A673 (cell line): Measurements from ENCODE around the gene GLRX3. TPM values are rescaled to one million over a fixed set of nuclear protein-coding genes. Genes with fewer than 3 reads are reported as not detected.

Experiments used
- BruUV-seq: library from RNA; stranded (reverse); fragments of 400-500 nt; replicated peaks from 2 replicates; lab custom pipeline; 2021; lab: Mats Ljungman, UMichigan
- CTCF ChIA-PET: fragments of 300-600 bp; sonication (Branson Sonifier 250); formaldehyde crosslinking; loops from one replicate; lab custom pipeline; 2022; ENCODE audit warnings: antibody characterized with exemption; lab: Charles Lee
- POLR2A ChIA-PET: fragments of 300-600 bp; sonication (Branson Sonifier 250); formaldehyde crosslinking; loops from one replicate; lab custom pipeline; 2022; ENCODE audit warnings: antibody characterized with exemption; ENCODE audit not compliant: low non-redundant PET; lab: Charles Lee
- DNase-seq: peaks from one replicate; pipeline ENCODE4 v3.0.0-alpha.2; 2015; ENCODE audit warnings: low spot score
- H3K27ac ChIP-seq: fragments of 200-600 bp; sonication (generic); 2 replicates; pipeline ENCODE4 v1.5.1; 2016; ENCODE audit warnings: mixed run types, low read depth, mild to moderate bottlenecking, mixed read lengths, antibody characterized with exemption, low read length; ENCODE audit not compliant: poor library complexity, severe bottlenecking
- H3K27me3 ChIP-seq: fragments of 200-600 bp; sonication (generic); replicated peaks from 2 replicates; pipeline ENCODE4 v1.6.1; 2017; ENCODE audit warnings: mixed run types, low read depth, mild to moderate bottlenecking, mixed read lengths, antibody characterized with exemption, low read length; ENCODE audit not compliant: insufficient read depth, poor library complexity
- H3K36me3 ChIP-seq: fragments of 200-600 bp; sonication (generic); 2 replicates; pipeline ENCODE4 v1.6.1; 2016; ENCODE audit warnings: mixed run types, mild to moderate bottlenecking, mixed read lengths, antibody characterized with exemption, low read length; ENCODE audit not compliant: insufficient read depth, poor library complexity, severe bottlenecking
- H3K4me1 ChIP-seq: fragments of 200-600 bp; sonication (generic); 2 replicates; pipeline ENCODE4 v1.6.1; 2017; ENCODE audit warnings: mixed run types, mild to moderate bottlenecking, mixed read lengths, antibody characterized with exemption, low read length; ENCODE audit not compliant: insufficient read depth, poor library complexity, severe bottlenecking
- H3K4me3 ChIP-seq: fragments of 200-600 bp; sonication (generic); 2 replicates; pipeline ENCODE4 v1.5.1; 2016; ENCODE audit warnings: low read depth, mixed run types, mild to moderate bottlenecking, mixed read lengths, low read length; ENCODE audit not compliant: poor library complexity, severe bottlenecking
- H3K9me3 ChIP-seq: fragments of 200-600 bp; sonication (generic); 2 replicates; pipeline ENCODE4 v1.6.1; 2016; ENCODE audit warnings: mixed run types, low read depth, mild to moderate bottlenecking, mixed read lengths, antibody characterized with exemption, low read length; ENCODE audit not compliant: poor library complexity, severe bottlenecking
- CTCF ChIP-seq: fragments of 300-800, 200-600 bp; sonication (generic); conservative IDR thresholded peaks from 2 replicates; pipeline ENCODE4 v1.5.1; 2017; ENCODE audit warnings: low read depth, mild to moderate bottlenecking, antibody characterized with exemption, low read length, moderate library complexity, mixed read lengths
- EZH2 ChIP-seq: fragments of 200-600 bp; sonication (generic); IDR thresholded peaks from 2 replicates; pipeline ENCODE4 v1.6.1; 2017; ENCODE audit warnings: borderline replicate concordance, low read depth, mild to moderate bottlenecking, mixed read lengths, antibody characterized with exemption, low read length; ENCODE audit not compliant: poor library complexity, severe bottlenecking
- intact Hi-C: fragments of 100-400 bp; cut with micrococcal nuclease; formaldehyde crosslinking; loops from one replicate; pipeline ENCODE4 v1.10.0; 2022; ENCODE audit not compliant: unreplicated experiment
- total RNA-seq: library from RNA; stranded (reverse); gene quantifications from 2 replicates; pipeline ENCODE4 v1.2.3, GENCODE V29; 2021

GLRX3 gene
- total RNA-seq, 1 experiment from 2014 or later, result 197 TPM

GRCh38 chr10:130207205-130207604, 71.0 kb downstream of the GLRX3 start:
- Histone ChIP-seq H3K4me3 (no peak overlapping the region), H3K27ac (no peak overlapping the region), H3K9me3 (no peaks in the 10 kb centered on the region), H3K27me3 (no peaks in the 10 kb centered on the region), H3K36me3 (no peaks in the 10 kb centered on the region), H3K4me1 (no peaks in the 10 kb centered on the region)
- no peak for DNase-seq
- ChIA-PET CTCF (no interaction called here), POLR2A (no interaction called here)
- BruUV-seq, result no TSS peak
- TF ChIP-seq EZH2, result no peak
- TF ChIP-seq CTCF, result no peak
- intact Hi-C loops, result no loop called here

- intact Hi-C loops, result no loop called here
- TF ChIP-seq CTCF (no peak), EZH2 (no peak)
- H3K9me3 ChIP-seq, result no peaks in the 10 kb centered on the region
- H3K27ac ChIP-seq, result no peak overlapping the region
- no peak overlapping the region for H3K4me3 ChIP-seq
- H3K4me1 ChIP-seq, result no peaks in the 10 kb centered on the region
- DNase-seq, result no peak
- no peaks in the 10 kb centered on the region for H3K27me3 ChIP-seq
- BruUV-seq, result no TSS peak
- ChIA-PET CTCF (no interaction called here), POLR2A (no interaction called here)
- no peaks in the 10 kb centered on the region for H3K36me3 ChIP-seq
Observed at GRCh38 chr10:130208807-130209206, 72.6 kb downstream of the GLRX3 start.

- ChIA-PET POLR2A (no interaction called here), CTCF (no interaction called here)
- no peaks in the 10 kb centered on the region for H3K4me1 ChIP-seq
- H3K27ac ChIP-seq, result no peak overlapping the region
- no TSS peak for BruUV-seq
- TF ChIP-seq EZH2 (no peak), CTCF (no peak)
- intact Hi-C loops, result no loop called here
- H3K36me3 ChIP-seq, result no peaks in the 10 kb centered on the region
- H3K4me3 ChIP-seq, result no peak overlapping the region
- DNase-seq, result no peak
- no peaks in the 10 kb centered on the region for H3K9me3 ChIP-seq
- H3K27me3 ChIP-seq, result no peaks in the 10 kb centered on the region
Observed at GRCh38 chr10:130212746-130213145, 76.6 kb downstream of the GLRX3 start.
